Neural cell (in vitro differentiated cells): Measurements from ENCODE around the gene P4HA3.

Experiments
- CTCF ChIP-seq: fragments of 450-650 bp; IDR thresholded peaks from 2 replicates; pipeline ENCODE4 v1.5.1; 2014; ENCODE audit warnings: antibody characterized with exemption, mild to moderate bottlenecking, moderate library complexity; ENCODE audit not compliant: poor library complexity, severe bottlenecking
- EP300 ChIP-seq: fragments of 450-650 bp; conservative IDR thresholded peaks from 2 replicates; pipeline ENCODE4 v1.6.1; 2014; ENCODE audit warnings: antibody characterized with exemption, mild to moderate bottlenecking, moderate library complexity; ENCODE audit not compliant: poor library complexity, severe bottlenecking
- EZH2 ChIP-seq: fragments of 200-600, 300-800 bp; shearing (Covaris generic), sonication (generic); IDR thresholded peaks from 2 replicates; pipeline ENCODE4 v1.6.1; 2014; ENCODE audit warnings: antibody characterized with exemption, low read length, borderline replicate concordance, mild to moderate bottlenecking; ENCODE audit not compliant: insufficient read depth, poor library complexity, severe bottlenecking
- MXI1 ChIP-seq: fragments of 450-650 bp; conservative IDR thresholded peaks from 2 replicates; pipeline ENCODE4 v1.6.1; 2014; ENCODE audit warnings: antibody characterized with exemption, mild to moderate bottlenecking; ENCODE audit not compliant: poor library complexity, severe bottlenecking
- POLR2AphosphoS5 ChIP-seq: IDR thresholded peaks from 2 replicates; pipeline ENCODE4 v1.6.1; 2012
- RAD21 ChIP-seq: fragments of 450-650 bp; conservative IDR thresholded peaks from 2 replicates; pipeline ENCODE4 v1.6.1; 2014; ENCODE audit warnings: antibody characterized with exemption, mild to moderate bottlenecking, moderate library complexity
- REST ChIP-seq: IDR thresholded peaks from 2 replicates; pipeline ENCODE4 v1.6.1; 2012; ENCODE audit warnings: borderline replicate concordance
- SMC3 ChIP-seq: fragments of 450-650 bp; conservative IDR thresholded peaks from 2 replicates; pipeline ENCODE4 v1.6.1; 2014; ENCODE audit warnings: antibody characterized with exemption, mild to moderate bottlenecking, moderate library complexity; ENCODE audit not compliant: poor library complexity
- TAF1 ChIP-seq: IDR thresholded peaks from 2 replicates; pipeline ENCODE4 v1.6.1; 2012; ENCODE audit warnings: low read depth

- TF ChIP-seq EZH2 = no peak
- no peak for TF ChIP-seq CTCF
- TF ChIP-seq SMC3 = no peak
- TF ChIP-seq TAF1 = no peak
- TF ChIP-seq RAD21 = no peak
- TF ChIP-seq EP300 = no peak
- no peak for TF ChIP-seq POLR2AphosphoS5
- no peak for TF ChIP-seq REST
- TF ChIP-seq MXI1 = no peak
Observed at GRCh38 chr11:74322667-74323066, 11.2 kb upstream of the P4HA3 start.
